Activated CD8-positive, alpha-beta T cell treated with anti-CD3 and anti-CD28 coated beads for 36 hours (primary cell): ENCODE results near the gene PTPRN2. TPM values are rescaled to one million over a fixed set of nuclear protein-coding genes. Genes with fewer than 3 reads are reported as not detected.

Experiments
- ATAC-seq: fragments of 200-7000 bp; cut with Tn5 transposase; one replicate; pipeline ENCODE4 v1.10.0; 2021; ENCODE audit warnings: mild to moderate bottlenecking, moderate library complexity
- CTCF ChIA-PET: fragments of 350-600 bp; sonication (Branson Sonifier 250); formaldehyde crosslinking; loops from one replicate; lab custom pipeline; 2021; ENCODE audit warnings: antibody characterized with exemption; lab: Charles Lee
- POLR2A ChIA-PET: fragments of 350-600 bp; sonication (Branson Sonifier 250); formaldehyde crosslinking; loops from one replicate; lab custom pipeline; 2021; ENCODE audit warnings: antibody characterized with exemption; lab: Charles Lee
- DNase-seq: peaks from one replicate; pipeline ENCODE4 v3.0.0-alpha.2; 2020
- H3K27ac Mint-ChIP-seq: one replicate; pipeline ENCODE4 v1.8.0; 2021; ENCODE audit warnings: mild to moderate bottlenecking, mixed read lengths
- H3K27me3 Mint-ChIP-seq: one replicate; pipeline ENCODE4 v1.8.0; 2021; ENCODE audit warnings: mixed read lengths
- H3K36me3 Mint-ChIP-seq: one replicate; pipeline ENCODE4 v1.8.0; 2021; ENCODE audit warnings: low read depth, mixed read lengths
- H3K4me1 Mint-ChIP-seq: one replicate; pipeline ENCODE4 v1.8.0; 2021; ENCODE audit warnings: low read depth, mixed read lengths
- H3K4me3 Mint-ChIP-seq: one replicate; pipeline ENCODE4 v1.8.0; 2021; ENCODE audit warnings: mild to moderate bottlenecking, moderate library complexity, mixed read lengths
- H3K9me3 Mint-ChIP-seq: one replicate; pipeline ENCODE4 v1.8.0; 2021; ENCODE audit warnings: mixed read lengths
- intact Hi-C: fragments of 100-400 bp; cut with micrococcal nuclease; formaldehyde crosslinking; loops from one replicate; pipeline ENCODE4 v1.10.0; 2022
- total RNA-seq, 2 experiments: library from RNA; stranded (reverse); gene quantifications; one replicate each; pipeline ENCODE4 v1.2.3, GENCODE V29; 2021
- TF ChIP-seq, protein P1 (sequence below): fragments of 200-600 bp; IDR thresholded peaks from one replicate; pipeline ENCODE4 v1.8.0; 2022; ENCODE audit warnings: antibody characterized with exemption, mild to moderate bottlenecking

PTPRN2 gene
- total RNA-seq, 2 experiments from 2014 or later: 0.49 to 0.65 TPM

DNA sequence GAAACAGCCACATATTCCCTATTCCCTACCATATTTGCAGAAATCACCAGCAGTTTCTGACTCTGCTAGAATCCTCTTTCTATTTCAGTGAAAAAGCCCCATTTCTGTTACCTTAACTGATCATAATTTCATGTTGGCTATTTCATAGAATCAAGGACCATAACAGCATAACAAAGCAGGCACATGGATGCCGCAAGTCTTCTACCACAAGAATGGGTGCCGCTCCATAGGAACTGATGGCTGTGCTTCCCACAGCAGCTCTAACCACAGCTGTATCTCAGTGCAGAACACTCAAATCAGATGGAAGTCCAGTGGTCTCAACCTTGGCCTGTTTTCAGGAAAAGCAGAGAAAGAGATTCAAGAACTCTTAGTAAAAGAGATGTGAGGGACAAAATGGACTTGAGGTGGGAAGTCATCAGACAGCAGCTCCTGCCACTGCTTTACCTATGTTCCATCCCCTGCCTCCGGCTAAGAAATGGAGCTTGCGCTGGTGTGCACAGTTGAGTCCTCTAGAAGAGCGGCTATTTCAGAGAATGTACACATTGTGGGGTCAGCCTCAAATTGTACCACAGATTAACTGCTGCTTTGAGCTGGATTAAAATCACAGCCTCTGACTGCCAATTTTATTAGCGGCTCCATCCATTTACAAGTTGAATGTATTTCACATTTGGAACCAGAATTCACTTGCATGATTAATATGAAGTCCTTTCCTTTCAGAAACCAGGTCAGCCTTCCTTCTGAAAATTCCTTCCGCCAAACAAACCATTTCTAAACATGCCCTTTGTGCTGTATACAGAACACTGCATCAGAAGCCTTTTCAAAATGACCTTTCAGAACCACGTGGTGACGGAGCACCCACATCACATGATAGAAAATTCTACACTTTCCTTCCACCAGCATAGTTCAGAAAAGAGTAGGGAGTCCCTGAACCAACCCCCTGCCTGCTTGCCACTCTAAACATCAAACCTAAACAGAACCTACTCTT is 7.7 kb downstream of the PTPRN2 start:
- Mint-ChIP-seq H3K4me1 (no peaks in the 10 kb centered on the region), H3K27ac (no peak overlapping the region), H3K27me3 (peaks cover 29% of the 10 kb centered on the region), H3K4me3 (no peak overlapping the region), H3K9me3 (peaks cover 8% of the 10 kb centered on the region), H3K36me3 (no peaks in the 10 kb centered on the region)
- POLR2A ChIA-PET: no interaction called here
- CTCF ChIA-PET: no interaction called here
- intact Hi-C loops: no loop called here
- TF ChIP-seq, protein P1, sequence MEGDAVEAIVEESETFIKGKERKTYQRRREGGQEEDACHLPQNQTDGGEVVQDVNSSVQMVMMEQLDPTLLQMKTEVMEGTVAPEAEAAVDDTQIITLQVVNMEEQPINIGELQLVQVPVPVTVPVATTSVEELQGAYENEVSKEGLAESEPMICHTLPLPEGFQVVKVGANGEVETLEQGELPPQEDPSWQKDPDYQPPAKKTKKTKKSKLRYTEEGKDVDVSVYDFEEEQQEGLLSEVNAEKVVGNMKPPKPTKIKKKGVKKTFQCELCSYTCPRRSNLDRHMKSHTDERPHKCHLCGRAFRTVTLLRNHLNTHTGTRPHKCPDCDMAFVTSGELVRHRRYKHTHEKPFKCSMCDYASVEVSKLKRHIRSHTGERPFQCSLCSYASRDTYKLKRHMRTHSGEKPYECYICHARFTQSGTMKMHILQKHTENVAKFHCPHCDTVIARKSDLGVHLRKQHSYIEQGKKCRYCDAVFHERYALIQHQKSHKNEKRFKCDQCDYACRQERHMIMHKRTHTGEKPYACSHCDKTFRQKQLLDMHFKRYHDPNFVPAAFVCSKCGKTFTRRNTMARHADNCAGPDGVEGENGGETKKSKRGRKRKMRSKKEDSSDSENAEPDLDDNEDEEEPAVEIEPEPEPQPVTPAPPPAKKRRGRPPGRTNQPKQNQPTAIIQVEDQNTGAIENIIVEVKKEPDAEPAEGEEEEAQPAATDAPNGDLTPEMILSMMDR: no peak
- no peak for DNase-seq
- no peak for ATAC-seq

GRCh38 chr7:158576050-158576762 is 11.4 kb downstream of the PTPRN2 start:
- no peak overlapping the region for H3K4me3 Mint-ChIP-seq
- H3K36me3 Mint-ChIP-seq: no peaks in the 10 kb centered on the region
- ChIA-PET CTCF (no interaction called here), POLR2A (no interaction called here)
- no peaks in the 10 kb centered on the region for H3K4me1 Mint-ChIP-seq
- intact Hi-C loops: no loop called here
- no peak overlapping the region for H3K27ac Mint-ChIP-seq
- TF ChIP-seq, protein P1: no peak
- H3K9me3 Mint-ChIP-seq: peaks cover 8% of the 10 kb centered on the region
- DNase-seq (no peak), ATAC-seq (no peak)
- H3K27me3 Mint-ChIP-seq: peaks cover 9% of the 10 kb centered on the region

DNA sequence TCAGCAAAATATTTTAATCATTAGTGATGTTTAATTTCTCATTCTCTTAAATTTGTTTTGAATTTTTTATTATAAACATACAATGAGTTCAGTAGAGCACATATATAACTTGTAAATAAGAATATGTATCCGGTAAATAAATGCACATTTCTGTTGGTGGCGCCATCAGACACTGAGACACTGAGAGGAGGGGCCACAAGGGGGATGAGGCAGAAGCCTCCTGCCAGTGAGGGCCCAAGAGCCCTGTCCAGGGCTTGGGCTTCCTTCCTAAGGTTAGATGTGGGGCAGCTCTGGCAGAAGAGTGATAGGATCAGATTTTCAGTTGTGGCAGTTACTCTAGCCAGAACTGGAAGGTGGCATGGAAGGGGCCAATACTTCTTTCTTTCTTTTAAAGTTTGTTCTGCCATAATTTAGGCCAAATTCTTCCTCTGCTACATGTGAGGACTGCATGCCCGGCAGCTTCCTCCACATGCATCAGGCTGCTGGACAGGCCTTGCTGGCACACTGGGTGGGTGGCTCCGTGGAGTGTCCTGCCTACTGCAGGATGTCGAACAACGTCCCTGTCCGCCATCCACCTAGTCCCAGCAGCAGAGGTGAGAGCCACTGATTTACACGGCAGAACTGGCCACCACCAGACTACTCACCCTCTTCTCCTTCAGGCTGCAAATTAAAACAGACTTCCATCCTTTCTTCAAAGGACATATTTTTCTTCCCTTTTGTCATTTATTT is 13.2 kb downstream of the PTPRN2 start:
- POLR2A ChIA-PET: no interaction called here
- DNase-seq: no peak
- no peaks in the 10 kb centered on the region for H3K36me3 Mint-ChIP-seq
- H3K4me1 Mint-ChIP-seq: no peaks in the 10 kb centered on the region
- TF ChIP-seq, protein P1: no peak
- no peak overlapping the region for H3K27ac Mint-ChIP-seq
- H3K4me3 Mint-ChIP-seq: no peak overlapping the region
- ATAC-seq: no peak
- peaks cover 6% of the 10 kb centered on the region for H3K27me3 Mint-ChIP-seq
- peaks cover under 1% of the 10 kb centered on the region for H3K9me3 Mint-ChIP-seq
- CTCF ChIA-PET: no interaction called here
- intact Hi-C loops: no loop called here

DNA sequence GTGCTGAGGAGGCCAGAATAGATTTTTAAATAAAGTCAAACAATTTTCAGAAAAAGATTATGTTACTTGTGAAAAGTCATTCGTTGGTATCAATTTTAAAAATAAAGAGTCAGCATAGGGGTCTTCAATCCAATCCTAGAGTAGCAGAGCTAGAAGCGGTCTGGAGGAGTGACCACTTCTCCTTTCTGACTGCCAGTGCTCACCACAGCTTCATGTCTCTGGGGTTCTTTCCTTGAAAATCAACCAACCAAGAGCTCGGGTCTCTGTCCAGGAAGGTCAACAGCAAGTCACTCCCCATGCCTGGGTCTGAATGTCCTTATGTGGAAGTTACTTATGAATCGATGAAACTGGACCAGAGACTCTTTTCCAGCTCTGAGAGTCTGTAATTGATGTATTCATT is 14.3 kb downstream of the PTPRN2 start:
- no peak overlapping the region for H3K4me3 Mint-ChIP-seq
- no peak overlapping the region for H3K27ac Mint-ChIP-seq
- no peak for DNase-seq
- ChIA-PET POLR2A (no interaction called here), CTCF (no interaction called here)
- H3K4me1 Mint-ChIP-seq: no peaks in the 10 kb centered on the region
- intact Hi-C loops: no loop called here
- H3K9me3 Mint-ChIP-seq: no peaks in the 10 kb centered on the region
- H3K27me3 Mint-ChIP-seq: peaks cover 10% of the 10 kb centered on the region
- no peak for ATAC-seq
- H3K36me3 Mint-ChIP-seq: no peaks in the 10 kb centered on the region
- TF ChIP-seq, protein P1: no peak
